ENCODE data around the gene GRIK1. TPM values are rescaled to one million over a fixed set of nuclear protein-coding genes. Genes with fewer than 3 reads are reported as not detected.

Gene GRIK1
- total RNA-seq, 1 donor from 2014 or later = 0.39 TPM

GRCh38 chr21:29827647-29828046 is 112.1 kb downstream of the GRIK1 start:
- DNase-seq (ENCODE audit: low read depth in 2 of 2) = no peak

- no peak for DNase-seq (ENCODE audit: low read depth in 2 of 2)
Measured at GRCh38 chr21:29827236-29827635, 112.6 kb downstream of the GRIK1 start.

GRCh38 chr21:29826386-29826785 is 113.4 kb downstream of the GRIK1 start:
- DNase-seq (ENCODE audit: low read depth in 2 of 2) = no peak

GRCh38 chr21:29825936-29826335 is 113.9 kb downstream of the GRIK1 start:
- DNase-seq (ENCODE audit: low read depth in 2 of 2) = no peak

GRCh38 chr21:29825345-29825744 is 114.5 kb downstream of the GRIK1 start:
- no peak for DNase-seq (ENCODE audit: low read depth in 2 of 2)

- DNase-seq (ENCODE audit: low read depth in 2 of 2) = no peak
Measured at GRCh38 chr21:29822064-29822463, 117.7 kb downstream of the GRIK1 start.

GRCh38 chr21:29821230-29821629 is 118.6 kb downstream of the GRIK1 start:
- DNase-seq (ENCODE audit: low read depth in 2 of 2) = no peak

GRCh38 chr21:29819675-29820326 is 120.0 kb downstream of the GRIK1 start:
- no peak for DNase-seq (ENCODE audit: low read depth in 2 of 2)

- DNase-seq (ENCODE audit: low read depth in 2 of 2) = no peak
Measured at GRCh38 chr21:29818383-29818921, 121.3 kb downstream of the GRIK1 start.

GRCh38 chr21:29817450-29817849 is 122.3 kb downstream of the GRIK1 start:
- no peak for DNase-seq (ENCODE audit: low read depth in 2 of 2)

GRCh38 chr21:29812947-29813346 is 126.8 kb downstream of the GRIK1 start:
- DNase-seq (ENCODE audit: low read depth in 2 of 2) = no peak

GRCh38 chr21:29810871-29811270 is 128.9 kb downstream of the GRIK1 start:
- DNase-seq (ENCODE audit: low read depth in 2 of 2) = no peak

- no peak for DNase-seq (ENCODE audit: low read depth in 2 of 2)
Measured at GRCh38 chr21:29808153-29808552, 131.6 kb downstream of the GRIK1 start.

- DNase-seq (ENCODE audit: low read depth in 2 of 2) = no peak
Measured at GRCh38 chr21:29805105-29805504, 134.7 kb downstream of the GRIK1 start.

GRCh38 chr21:29803191-29803590 is 136.6 kb downstream of the GRIK1 start:
- DNase-seq (ENCODE audit: low read depth in 2 of 2) = no peak

GRCh38 chr21:29801122-29801521 is 138.7 kb downstream of the GRIK1 start:
- DNase-seq (ENCODE audit: low read depth in 2 of 2) = no peak

GRCh38 chr21:29800056-29800455 is 139.7 kb downstream of the GRIK1 start:
- no peak for DNase-seq (ENCODE audit: low read depth in 2 of 2)

GRCh38 chr21:29798840-29799239 is 141.0 kb downstream of the GRIK1 start:
- no peak for DNase-seq (ENCODE audit: low read depth in 2 of 2)

GRCh38 chr21:29797155-29797554 is 142.6 kb downstream of the GRIK1 start:
- DNase-seq (ENCODE audit: low read depth in 2 of 2) = no peak

- DNase-seq (ENCODE audit: low read depth in 2 of 2) = no peak
Measured at GRCh38 chr21:29793712-29794111, 146.1 kb downstream of the GRIK1 start.

- DNase-seq (ENCODE audit: low read depth in 2 of 2) = no peak
Measured at GRCh38 chr21:29789393-29789792, 150.4 kb downstream of the GRIK1 start.

GRCh38 chr21:29788752-29789151 is 151.0 kb downstream of the GRIK1 start:
- no peak for DNase-seq (ENCODE audit: low read depth in 2 of 2)

GRCh38 chr21:29787361-29787909 is 152.4 kb downstream of the GRIK1 start:
- DNase-seq (ENCODE audit: low read depth in 2 of 2) = no peak

All from dermis microvascular lymphatic vessel endothelial cell (primary cell).